ENCODE results near the gene SMIM31.

Gene SMIM31

GRCh38 chr4:164789047-164789446, 35.1 kb downstream of the SMIM31 start:
- DNase-seq, result no peak

- DNase-seq, result no peak
Measured at GRCh38 chr4:164790249-164790648, 36.3 kb downstream of the SMIM31 start.

GRCh38 chr4:164799410-164799809, 45.5 kb downstream of the SMIM31 start:
- DNase-seq, result no peak

GRCh38 chr4:164800786-164801185, 46.9 kb downstream of the SMIM31 start:
- no peak for DNase-seq

- no peak for DNase-seq
Measured at GRCh38 chr4:164802301-164802901, 48.5 kb downstream of the SMIM31 start.

GRCh38 chr4:164803702-164804101, 49.8 kb downstream of the SMIM31 start:
- no peak for DNase-seq

GRCh38 chr4:164807611-164808010, 53.7 kb downstream of the SMIM31 start:
- no peak for DNase-seq

- no peak for DNase-seq
Measured at GRCh38 chr4:164813554-164813953, 59.6 kb downstream of the SMIM31 start.

- no peak for DNase-seq
Measured at GRCh38 chr4:164815711-164816110, 61.8 kb downstream of the SMIM31 start.

GRCh38 chr4:164819366-164819765, 65.4 kb downstream of the SMIM31 start:
- no peak for DNase-seq

GRCh38 chr4:164821711-164822110, 67.8 kb downstream of the SMIM31 start:
- DNase-seq, result no peak

- DNase-seq, result no peak
Measured at GRCh38 chr4:164824581-164824980, 70.7 kb downstream of the SMIM31 start.

GRCh38 chr4:164828955-164829354, 75.0 kb downstream of the SMIM31 start:
- DNase-seq, result no peak

GRCh38 chr4:164846566-164846965, 92.6 kb downstream of the SMIM31 start:
- DNase-seq, result no peak

GRCh38 chr4:164847016-164847415, 93.1 kb downstream of the SMIM31 start:
- DNase-seq, result no peak

GRCh38 chr4:164847967-164848649, 94.2 kb downstream of the SMIM31 start:
- DNase-seq, result no peak

Data from EL (cell line).